WTC11 (cell line): ENCODE data around the gene EFS. TPM values are rescaled to one million over a fixed set of nuclear protein-coding genes. Genes with fewer than 3 reads are reported as not detected.

Experiments
- ATAC-seq: fragments of 200-7000 bp; cut with Tn5 transposase; 2 replicates; pipeline ENCODE4 v1.10.0; 2021; ENCODE audit warnings: mild to moderate bottlenecking, moderate library complexity
- CTCF ChIA-PET: fragments of 300-600 bp; sonication (Branson Sonifier 250); formaldehyde crosslinking; loops from one replicate; lab custom pipeline; 2021; ENCODE audit warnings: antibody characterized with exemption; lab: Charles Lee
- POLR2A ChIA-PET: fragments of 350-600 bp; sonication (Branson Sonifier 250); formaldehyde crosslinking; loops from one replicate; lab custom pipeline; 2021; ENCODE audit warnings: antibody characterized with exemption; lab: Charles Lee
- DNase-seq: peaks from one replicate; pipeline ENCODE4 v3.0.0; 2021; ENCODE audit warnings: low spot score
- H3K27ac Mint-ChIP-seq: 2 replicates; pipeline ENCODE4 v1.8.0; 2021; ENCODE audit warnings: mixed read lengths
- H3K27me3 Mint-ChIP-seq: 2 replicates; pipeline ENCODE4 v1.8.0; 2021; ENCODE audit warnings: low read depth, mild to moderate bottlenecking, moderate library complexity, mixed read lengths
- H3K36me3 Mint-ChIP-seq: 2 replicates; pipeline ENCODE4 v1.8.0; 2021; ENCODE audit warnings: mixed read lengths
- H3K4me1 Mint-ChIP-seq: 2 replicates; pipeline ENCODE4 v1.8.0; 2022; ENCODE audit warnings: mixed read lengths
- H3K4me3 Mint-ChIP-seq: 2 replicates; pipeline ENCODE4 v1.8.0; 2021; ENCODE audit warnings: mild to moderate bottlenecking, moderate library complexity, mixed read lengths
- H3K9me3 Mint-ChIP-seq: 2 replicates; pipeline ENCODE4 v1.8.0; 2021; ENCODE audit warnings: mixed read lengths
- ATF1 ChIP-seq: sonication (generic); formaldehyde crosslinking; IDR thresholded peaks from 2 replicates; pipeline ENCODE4 v1.8.1; 2023; ENCODE audit warnings: mild to moderate bottlenecking, moderate library complexity, missing genetic modification reagents
- EMX1 ChIP-seq: fragments of 250-450 bp; sonication (Bioruptor Pico); IDR thresholded peaks from 2 replicates; pipeline ENCODE4 v1.8.0; 2021; ENCODE audit warnings: mild to moderate bottlenecking
- IRF1 ChIP-seq: sonication (generic); formaldehyde crosslinking; IDR thresholded peaks from 2 replicates; pipeline ENCODE4 v1.8.0; 2023; ENCODE audit warnings: missing genetic modification reagents
- KAT7 ChIP-seq: sonication (generic); formaldehyde crosslinking; IDR thresholded peaks from 2 replicates; pipeline ENCODE4 v1.8.1; 2023; ENCODE audit warnings: missing genetic modification reagents, mild to moderate bottlenecking, borderline replicate concordance
- NFATC4 ChIP-seq: fragments of 250-450 bp; sonication (Bioruptor Pico); IDR thresholded peaks from 2 replicates; pipeline ENCODE4 v1.9.0; 2021; ENCODE audit warnings: mild to moderate bottlenecking
- NR2C2 ChIP-seq: sonication (generic); formaldehyde crosslinking; IDR thresholded peaks from 2 replicates; pipeline ENCODE4 v1.8.0; 2022; ENCODE audit warnings: mild to moderate bottlenecking, missing genetic modification reagents
- NR3C1 ChIP-seq: sonication (generic); formaldehyde crosslinking; conservative IDR thresholded peaks from 2 replicates; pipeline ENCODE4 v1.8.1; 2023; ENCODE audit warnings: low read depth, mild to moderate bottlenecking, missing genetic modification reagents
- OVOL2 ChIP-seq: fragments of 250-450 bp; sonication (Bioruptor Pico); IDR thresholded peaks from 2 replicates; pipeline ENCODE4 v1.9.0; 2021; ENCODE audit warnings: mild to moderate bottlenecking, borderline replicate concordance
- PRDM15 ChIP-seq: sonication (generic); formaldehyde crosslinking; IDR thresholded peaks from 2 replicates; pipeline ENCODE4 v1.8.0; 2022; ENCODE audit warnings: missing genetic modification reagents
- TEAD1 ChIP-seq: sonication (generic); formaldehyde crosslinking; IDR thresholded peaks from 2 replicates; pipeline ENCODE4 v1.8.0; 2022; ENCODE audit warnings: mild to moderate bottlenecking, missing genetic modification reagents
- ZBTB21 ChIP-seq: sonication (generic); formaldehyde crosslinking; IDR thresholded peaks from 2 replicates; pipeline ENCODE4 v1.8.1; 2023; ENCODE audit warnings: mild to moderate bottlenecking, missing genetic modification reagents, borderline replicate concordance
- ZNF138 ChIP-seq: sonication (generic); formaldehyde crosslinking; conservative IDR thresholded peaks from 2 replicates; pipeline ENCODE4 v1.8.1; 2022; ENCODE audit warnings: mild to moderate bottlenecking, moderate library complexity, missing genetic modification reagents
- ZNF219 ChIP-seq: sonication (generic); formaldehyde crosslinking; IDR thresholded peaks from 2 replicates; pipeline ENCODE4 v1.8.0; 2023; ENCODE audit warnings: missing genetic modification reagents, mild to moderate bottlenecking, borderline replicate concordance
- ZNF263 ChIP-seq: sonication (generic); formaldehyde crosslinking; IDR thresholded peaks from 2 replicates; pipeline ENCODE4 v1.8.1; 2022; ENCODE audit warnings: low read depth, mild to moderate bottlenecking, moderate library complexity, missing genetic modification reagents
- ZSCAN18 ChIP-seq: fragments of 250-450 bp; sonication (Bioruptor Pico); IDR thresholded peaks from 2 replicates; pipeline ENCODE4 v2.1.2; 2022; ENCODE audit warnings: mild to moderate bottlenecking, moderate library complexity
- total RNA-seq: library from RNA; stranded (reverse); gene quantifications from 3 replicates; pipeline ENCODE4 v1.2.3, GENCODE V29; 2021
- TF ChIP-seq, protein P1 (sequence below): sonication (generic); formaldehyde crosslinking; IDR thresholded peaks from 2 replicates; pipeline ENCODE4 v1.8.1; 2023; ENCODE audit warnings: mild to moderate bottlenecking, missing genetic modification reagents, borderline replicate concordance
- TF ChIP-seq, protein P2 (sequence below): sonication (generic); formaldehyde crosslinking; IDR thresholded peaks from 2 replicates; pipeline ENCODE4 v1.8.1; 2023; ENCODE audit warnings: mild to moderate bottlenecking, missing genetic modification reagents, moderate library complexity
- TF ChIP-seq, protein P3 (sequence below): sonication (generic); formaldehyde crosslinking; IDR thresholded peaks from 2 replicates; pipeline ENCODE4 v1.8.1; 2022; ENCODE audit warnings: low read depth, mild to moderate bottlenecking, moderate library complexity, missing genetic modification reagents, borderline replicate concordance

The EFS gene
- total RNA-seq, 1 experiment from 2014 or later: 35.3 TPM

GRCh38 chr14:23408307-23408630 lies 43.3 kb upstream of the EFS start (continued):
- TF ChIP-seq, protein P1, sequence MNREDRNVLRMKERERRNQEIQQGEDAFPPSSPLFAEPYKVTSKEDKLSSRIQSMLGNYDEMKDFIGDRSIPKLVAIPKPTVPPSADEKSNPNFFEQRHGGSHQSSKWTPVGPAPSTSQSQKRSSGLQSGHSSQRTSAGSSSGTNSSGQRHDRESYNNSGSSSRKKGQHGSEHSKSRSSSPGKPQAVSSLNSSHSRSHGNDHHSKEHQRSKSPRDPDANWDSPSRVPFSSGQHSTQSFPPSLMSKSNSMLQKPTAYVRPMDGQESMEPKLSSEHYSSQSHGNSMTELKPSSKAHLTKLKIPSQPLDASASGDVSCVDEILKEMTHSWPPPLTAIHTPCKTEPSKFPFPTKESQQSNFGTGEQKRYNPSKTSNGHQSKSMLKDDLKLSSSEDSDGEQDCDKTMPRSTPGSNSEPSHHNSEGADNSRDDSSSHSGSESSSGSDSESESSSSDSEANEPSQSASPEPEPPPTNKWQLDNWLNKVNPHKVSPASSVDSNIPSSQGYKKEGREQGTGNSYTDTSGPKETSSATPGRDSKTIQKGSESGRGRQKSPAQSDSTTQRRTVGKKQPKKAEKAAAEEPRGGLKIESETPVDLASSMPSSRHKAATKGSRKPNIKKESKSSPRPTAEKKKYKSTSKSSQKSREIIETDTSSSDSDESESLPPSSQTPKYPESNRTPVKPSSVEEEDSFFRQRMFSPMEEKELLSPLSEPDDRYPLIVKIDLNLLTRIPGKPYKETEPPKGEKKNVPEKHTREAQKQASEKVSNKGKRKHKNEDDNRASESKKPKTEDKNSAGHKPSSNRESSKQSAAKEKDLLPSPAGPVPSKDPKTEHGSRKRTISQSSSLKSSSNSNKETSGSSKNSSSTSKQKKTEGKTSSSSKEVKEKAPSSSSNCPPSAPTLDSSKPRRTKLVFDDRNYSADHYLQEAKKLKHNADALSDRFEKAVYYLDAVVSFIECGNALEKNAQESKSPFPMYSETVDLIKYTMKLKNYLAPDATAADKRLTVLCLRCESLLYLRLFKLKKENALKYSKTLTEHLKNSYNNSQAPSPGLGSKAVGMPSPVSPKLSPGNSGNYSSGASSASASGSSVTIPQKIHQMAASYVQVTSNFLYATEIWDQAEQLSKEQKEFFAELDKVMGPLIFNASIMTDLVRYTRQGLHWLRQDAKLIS (CRISPR knock-in tag): no peak
- TF ChIP-seq ATF1 (CRISPR knock-in tag): no peak
- TF ChIP-seq NR3C1: no peak
- no peak for TF ChIP-seq ZNF138
- TF ChIP-seq NR2C2 (CRISPR knock-in tag): no peak
- TF ChIP-seq EMX1 (CRISPR knock-in tag): no peak
- no peak for TF ChIP-seq NFATC4 (CRISPR knock-in tag)
- TF ChIP-seq, protein P2, sequence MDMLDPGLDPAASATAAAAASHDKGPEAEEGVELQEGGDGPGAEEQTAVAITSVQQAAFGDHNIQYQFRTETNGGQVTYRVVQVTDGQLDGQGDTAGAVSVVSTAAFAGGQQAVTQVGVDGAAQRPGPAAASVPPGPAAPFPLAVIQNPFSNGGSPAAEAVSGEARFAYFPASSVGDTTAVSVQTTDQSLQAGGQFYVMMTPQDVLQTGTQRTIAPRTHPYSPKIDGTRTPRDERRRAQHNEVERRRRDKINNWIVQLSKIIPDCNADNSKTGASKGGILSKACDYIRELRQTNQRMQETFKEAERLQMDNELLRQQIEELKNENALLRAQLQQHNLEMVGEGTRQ: no peak
- TF ChIP-seq OVOL2 (CRISPR knock-in tag): no peak

DNA sequence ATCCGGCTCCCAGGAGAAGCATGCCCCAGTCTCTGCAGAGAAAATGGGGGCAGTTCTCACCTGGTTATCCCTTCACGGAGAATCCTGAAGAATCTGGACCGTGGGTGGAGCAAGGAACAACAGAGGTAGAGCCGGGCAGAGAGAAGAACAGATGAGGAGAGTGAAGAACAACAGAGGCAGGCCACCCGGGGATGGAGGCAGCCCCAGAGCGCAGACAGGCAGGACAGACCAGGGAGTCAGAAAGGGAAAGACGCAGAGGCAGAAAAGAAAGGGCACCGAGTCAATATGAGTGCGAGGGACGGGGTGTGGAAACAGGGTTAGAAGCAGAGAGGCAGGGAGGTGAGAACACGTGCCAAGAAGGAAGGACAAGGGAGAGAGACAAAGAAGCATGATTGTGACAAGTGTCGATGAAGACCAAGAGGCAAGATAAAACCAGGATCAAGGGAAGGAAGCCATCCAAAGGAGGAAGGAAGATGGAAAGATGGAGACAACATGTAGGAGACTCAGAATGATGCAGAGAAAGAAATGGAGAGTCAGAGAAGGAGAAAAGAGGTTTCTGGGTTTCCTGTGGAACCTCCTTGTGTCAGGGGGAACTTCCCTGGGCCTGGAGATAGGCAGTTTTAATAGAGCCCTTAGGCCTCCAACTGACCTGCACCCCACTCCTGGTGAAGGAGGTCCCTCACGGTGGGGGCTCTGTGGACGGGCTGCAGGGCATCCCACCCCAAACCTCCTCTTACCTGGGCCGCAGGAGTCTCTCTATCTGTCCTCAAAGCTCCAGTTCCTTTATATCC lies 42.7 kb upstream of the EFS start, which contains the start of gene MYH6:
Gene MYH6 (minus strand): TSS at position 758 of the 791 bp plus-strand sequence. CDS start 1,050 bp downstream, outside the sequence.
- no peak for DNase-seq
- no peak within 1 kb of the TSS for H3K27ac Mint-ChIP-seq
- no peak for TF ChIP-seq PRDM15
- TF ChIP-seq, protein P3, sequence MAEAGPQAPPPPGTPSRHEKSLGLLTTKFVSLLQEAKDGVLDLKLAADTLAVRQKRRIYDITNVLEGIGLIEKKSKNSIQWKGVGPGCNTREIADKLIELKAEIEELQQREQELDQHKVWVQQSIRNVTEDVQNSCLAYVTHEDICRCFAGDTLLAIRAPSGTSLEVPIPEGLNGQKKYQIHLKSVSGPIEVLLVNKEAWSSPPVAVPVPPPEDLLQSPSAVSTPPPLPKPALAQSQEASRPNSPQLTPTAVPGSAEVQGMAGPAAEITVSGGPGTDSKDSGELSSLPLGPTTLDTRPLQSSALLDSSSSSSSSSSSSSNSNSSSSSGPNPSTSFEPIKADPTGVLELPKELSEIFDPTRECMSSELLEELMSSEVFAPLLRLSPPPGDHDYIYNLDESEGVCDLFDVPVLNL (CRISPR knock-in tag): no peak
- TF ChIP-seq ZBTB21 (CRISPR knock-in tag): no peak
- no peak for TF ChIP-seq TEAD1 (CRISPR knock-in tag)
- TF ChIP-seq NFATC4 (CRISPR knock-in tag): no peak
- TF ChIP-seq KAT7 (CRISPR knock-in tag): no peak
- no peak for TF ChIP-seq ZNF219 (CRISPR knock-in tag)
- no peak for TF ChIP-seq ZSCAN18 (CRISPR knock-in tag)
- no peak for TF ChIP-seq ZNF263
- no peak for TF ChIP-seq IRF1 (CRISPR knock-in tag)
- TF ChIP-seq, all 79 proteins: peak for 0
- peaks cover 33% of the 10 kb centered on the region for H3K27me3 Mint-ChIP-seq
- no peak for ATAC-seq
- H3K36me3 Mint-ChIP-seq: no peaks in the 10 kb centered on the region
- H3K9me3 Mint-ChIP-seq: no peaks in the 10 kb centered on the region
- CTCF ChIA-PET: no interaction called here
- H3K4me3 Mint-ChIP-seq: no peak within 1 kb of the TSS
- H3K4me1 Mint-ChIP-seq: peaks cover 2% of the 10 kb centered on the region; the same call in 1 of the 2 replicates
- POLR2A ChIA-PET: no interaction called here
